GM12864 (cell line): ENCODE results near the gene ITFG1.
"Not testable (repeated sequence)": the region's sequence is repeated elsewhere in the genome, so short reads cannot be mapped to it uniquely, and the experiment has no call there.

Source experiments
- DNase-seq: peaks from one replicate; pipeline ENCODE4 v3.0.0-alpha.2; 2011; ENCODE audit warnings: low read depth
- H3K4me3 ChIP-seq: 2 replicates; pipeline ENCODE4 v1.5.1; 2011; ENCODE audit warnings: mild to moderate bottlenecking, low read depth, low read length, control low read depth
- TF ChIP-seq, protein P1 (sequence below): IDR thresholded peaks from 2 replicates; pipeline ENCODE4 v1.5.1; 2011; ENCODE audit warnings: low read depth, mild to moderate bottlenecking, moderate library complexity, low read length, control low read depth, inconsistent platforms; ENCODE audit errors: missing control alignments

Gene ITFG1

DNA sequence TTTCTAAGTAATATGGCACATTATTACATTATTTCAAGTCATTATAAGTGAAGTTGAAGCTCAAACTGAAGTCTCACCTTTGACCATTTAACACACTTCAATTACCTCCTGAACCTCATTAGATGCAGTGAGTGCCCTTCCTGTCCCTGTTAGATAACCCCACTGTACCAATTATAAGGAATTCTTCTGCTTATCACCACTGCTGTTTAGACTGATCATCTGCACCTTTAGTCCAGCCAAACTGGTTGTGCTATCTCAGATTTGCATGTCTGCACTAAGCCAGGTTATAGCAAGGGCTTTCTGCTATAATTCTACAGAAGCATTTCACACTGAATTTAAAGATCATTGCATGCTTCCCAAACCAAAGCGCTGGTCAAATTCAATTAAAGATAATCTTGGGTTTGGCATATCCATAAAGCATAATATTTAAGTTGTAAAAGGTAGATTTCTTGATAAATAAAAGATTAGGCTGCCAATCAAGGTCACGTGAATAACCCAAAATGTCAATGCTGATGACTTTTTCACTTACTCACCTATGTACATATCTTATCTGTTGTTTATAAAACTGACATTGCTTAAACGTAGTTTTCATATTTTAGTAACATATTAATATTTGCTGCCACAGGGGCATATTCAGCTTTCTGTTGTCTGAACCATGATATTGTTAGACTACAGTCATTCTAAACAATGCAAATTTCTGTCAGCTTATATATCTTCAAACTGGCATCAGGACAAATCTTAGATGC, 11.9 kb downstream of the ITFG1 start:
- DNase-seq: no peak
- H3K4me3 ChIP-seq: no peak overlapping the region
- TF ChIP-seq, protein P1, sequence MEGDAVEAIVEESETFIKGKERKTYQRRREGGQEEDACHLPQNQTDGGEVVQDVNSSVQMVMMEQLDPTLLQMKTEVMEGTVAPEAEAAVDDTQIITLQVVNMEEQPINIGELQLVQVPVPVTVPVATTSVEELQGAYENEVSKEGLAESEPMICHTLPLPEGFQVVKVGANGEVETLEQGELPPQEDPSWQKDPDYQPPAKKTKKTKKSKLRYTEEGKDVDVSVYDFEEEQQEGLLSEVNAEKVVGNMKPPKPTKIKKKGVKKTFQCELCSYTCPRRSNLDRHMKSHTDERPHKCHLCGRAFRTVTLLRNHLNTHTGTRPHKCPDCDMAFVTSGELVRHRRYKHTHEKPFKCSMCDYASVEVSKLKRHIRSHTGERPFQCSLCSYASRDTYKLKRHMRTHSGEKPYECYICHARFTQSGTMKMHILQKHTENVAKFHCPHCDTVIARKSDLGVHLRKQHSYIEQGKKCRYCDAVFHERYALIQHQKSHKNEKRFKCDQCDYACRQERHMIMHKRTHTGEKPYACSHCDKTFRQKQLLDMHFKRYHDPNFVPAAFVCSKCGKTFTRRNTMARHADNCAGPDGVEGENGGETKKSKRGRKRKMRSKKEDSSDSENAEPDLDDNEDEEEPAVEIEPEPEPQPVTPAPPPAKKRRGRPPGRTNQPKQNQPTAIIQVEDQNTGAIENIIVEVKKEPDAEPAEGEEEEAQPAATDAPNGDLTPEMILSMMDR: no peak

DNA sequence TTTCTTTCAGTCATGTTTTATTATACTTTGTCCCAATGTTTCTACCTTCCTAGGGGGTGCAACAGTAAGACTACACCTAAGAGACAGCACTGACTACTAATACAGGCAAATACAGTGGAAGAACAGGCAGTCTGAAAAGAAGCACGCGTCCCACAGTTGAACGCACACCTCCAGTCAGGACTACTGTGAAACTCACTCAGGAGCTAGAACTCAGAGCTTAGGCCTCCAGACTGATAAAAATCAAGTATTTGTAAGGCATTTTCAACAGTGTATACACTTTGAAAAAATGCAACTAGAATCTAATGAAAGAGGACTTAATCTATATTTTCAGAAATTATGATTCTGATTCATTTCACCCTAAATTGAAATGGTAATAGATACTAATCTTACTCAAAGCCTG, 14.4 kb downstream of the ITFG1 start:
- no peak for DNase-seq
- TF ChIP-seq, protein P1: no peak
- no peak overlapping the region for H3K4me3 ChIP-seq

DNA sequence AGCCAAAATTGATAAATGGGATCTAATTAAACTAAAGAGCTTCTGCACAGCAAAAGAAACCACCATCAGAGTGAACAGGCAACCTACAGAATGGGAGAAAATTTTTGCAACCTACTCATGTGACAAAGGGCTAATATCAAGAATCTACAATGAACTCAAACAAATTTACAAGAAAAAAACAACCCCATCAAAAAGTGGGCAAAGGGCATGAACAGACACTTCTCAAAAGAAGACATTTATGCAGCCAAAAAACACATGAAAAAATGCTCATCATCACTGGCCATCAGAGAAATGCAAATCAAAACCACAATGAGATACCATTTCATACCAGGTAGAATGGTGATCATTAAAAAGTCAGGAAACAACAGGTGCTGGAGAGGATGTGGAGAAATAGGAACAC, 18.0 kb downstream of the ITFG1 start:
- H3K4me3 ChIP-seq, DNase-seq: not testable (repeated sequence)

DNA sequence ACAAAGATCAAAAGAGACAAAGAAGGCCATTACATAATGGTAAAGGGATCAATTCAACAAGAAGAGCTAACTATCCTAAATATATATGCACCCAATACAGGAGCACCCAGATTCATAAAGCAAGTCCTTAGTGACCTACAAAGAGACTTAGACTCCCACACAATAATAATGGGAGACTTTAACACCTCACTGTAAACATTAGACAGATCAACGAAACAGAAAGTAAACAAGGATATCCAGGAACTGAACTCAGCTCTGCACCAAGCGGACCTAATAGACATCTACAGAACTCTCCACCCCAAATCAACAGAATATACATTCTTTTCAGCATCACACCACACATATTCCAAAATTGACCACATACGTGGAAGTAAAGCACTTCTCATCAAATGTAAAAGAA, 20.8 kb downstream of the ITFG1 start:
- DNase-seq, H3K4me3 ChIP-seq: not testable (repeated sequence)

DNA sequence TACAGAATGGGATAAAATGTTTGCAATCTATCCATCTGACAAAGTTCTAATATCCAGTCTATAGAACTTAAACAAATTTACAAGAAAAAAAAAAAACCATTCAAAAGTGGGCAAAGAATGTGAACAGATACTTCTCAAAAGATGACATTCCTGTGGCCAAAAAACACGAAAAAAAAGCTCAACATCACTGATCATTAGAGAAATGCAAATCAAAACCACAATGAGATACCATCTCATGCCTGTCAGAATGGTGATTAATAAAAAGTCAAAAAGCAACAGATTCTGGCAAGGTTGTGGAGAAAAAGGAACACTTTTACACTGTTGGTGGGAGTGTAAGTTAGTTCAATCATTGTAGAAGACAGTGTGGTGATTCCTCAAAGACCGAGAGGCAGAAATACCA, 26.6 kb downstream of the ITFG1 start:
- DNase-seq: not testable (repeated sequence)

DNA sequence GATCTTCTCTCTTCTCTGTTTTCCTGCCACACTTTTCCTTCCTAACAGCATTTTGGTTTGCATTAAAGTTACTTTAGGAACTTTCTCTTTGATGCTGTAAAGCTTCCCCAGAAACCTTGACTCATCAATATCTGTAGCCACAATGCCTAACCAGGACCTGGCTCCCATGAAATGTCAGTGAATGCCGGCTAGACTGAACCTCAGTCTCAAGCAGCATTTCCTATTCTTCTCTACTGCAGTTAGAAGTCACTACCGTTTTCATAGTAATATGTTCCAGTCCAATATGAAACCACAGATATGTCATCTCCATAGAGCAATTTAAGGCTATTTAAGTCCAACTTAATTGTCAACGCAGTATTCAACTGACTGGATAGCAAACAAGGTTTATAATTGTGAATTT, 28.9 kb downstream of the ITFG1 start:
- no peak overlapping the region for H3K4me3 ChIP-seq
- TF ChIP-seq, protein P1: no peak
- DNase-seq: no peak

More for the DNA sequence above, 26.6 kb downstream of the ITFG1 start:
- H3K4me3 ChIP-seq: not testable (repeated sequence)

DNA sequence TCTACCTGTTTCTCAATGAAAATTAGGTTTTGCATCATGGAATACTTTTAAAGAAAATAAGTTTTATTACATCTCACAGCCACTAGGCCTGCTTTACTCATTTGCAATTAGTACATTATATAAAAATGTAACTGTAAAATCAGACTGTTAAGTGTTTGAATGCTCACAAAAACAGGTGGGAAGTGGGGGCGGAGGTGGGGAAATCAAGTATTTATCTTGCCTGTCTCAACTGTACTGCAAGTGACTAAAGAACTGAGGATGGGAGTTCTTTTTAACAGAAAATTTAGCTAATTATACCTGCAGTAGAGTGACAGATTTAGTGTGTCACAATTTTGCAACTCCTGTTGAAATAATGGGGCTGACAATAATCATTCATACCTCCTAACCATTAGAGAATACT, 34.1 kb downstream of the ITFG1 start:
- TF ChIP-seq, protein P1: no peak
- no peak overlapping the region for H3K4me3 ChIP-seq
- DNase-seq: no peak

DNA sequence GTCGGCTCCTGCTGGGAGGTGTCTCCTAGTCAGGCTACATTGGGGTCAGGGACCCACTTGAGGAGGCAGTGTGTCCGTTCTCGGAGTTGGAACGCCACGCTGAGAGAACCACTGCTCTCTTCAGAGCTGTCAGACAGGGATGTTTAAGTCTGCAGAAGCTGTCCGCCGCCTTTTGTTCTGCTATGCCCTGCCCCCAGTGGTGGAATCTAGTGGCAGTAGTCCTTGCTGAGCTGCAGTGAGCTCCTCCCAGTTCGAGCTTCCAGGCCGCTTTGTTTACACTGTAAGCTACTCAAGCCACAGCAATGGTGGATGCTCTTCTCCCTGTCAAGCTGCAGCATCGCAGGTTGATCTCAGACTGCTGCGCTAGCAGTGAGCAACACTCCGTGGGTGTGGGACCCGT, 36.0 kb downstream of the ITFG1 start:
- TF ChIP-seq, protein P1: no peak
- DNase-seq: no peak
- H3K4me3 ChIP-seq: no peak overlapping the region

DNA sequence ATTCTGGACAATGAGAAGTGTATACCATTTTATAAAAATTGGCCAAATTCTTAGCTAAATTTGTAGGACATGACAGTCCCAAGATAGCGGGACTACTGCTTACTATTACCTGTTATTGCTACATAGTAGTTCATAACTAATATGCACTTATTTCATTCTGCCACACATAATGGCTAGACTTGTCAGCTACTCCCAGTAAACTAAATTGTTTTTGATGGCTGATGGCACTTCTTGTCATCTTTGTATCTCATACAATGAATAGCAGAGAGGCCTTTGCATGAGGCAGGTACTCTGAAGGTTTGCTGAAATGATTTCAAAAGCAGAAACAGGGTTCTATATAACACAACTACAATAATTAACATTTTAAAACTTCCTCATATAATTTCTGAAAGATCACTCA, 44.0 kb downstream of the ITFG1 start:
- TF ChIP-seq, protein P1: no peak
- H3K4me3 ChIP-seq: no peak overlapping the region

More for the DNA sequence above, 44.0 kb downstream of the ITFG1 start:
- DNase-seq: no peak
